SK-N-SH (cell line): ENCODE results near the gene ZNF319. TPM values are rescaled to one million over a fixed set of nuclear protein-coding genes. Genes with fewer than 3 reads are reported as not detected.

ENCODE experiments used
- CTCF ChIA-PET: fragments of 300-600, 350-600 bp; formaldehyde crosslinking; extraction: SDS; loops from one replicate; lab custom pipeline; 2021; lab: Yijun Ruan, JAX
- POLR2A ChIA-PET: fragments of 350-600 bp; sonication (Branson Sonifier 250); formaldehyde crosslinking; extraction: SDS; loops from one replicate; lab custom pipeline; 2020; ENCODE audit warnings: antibody characterized with exemption, inconsistent platforms; lab: Yijun Ruan, JAX
- DNase-seq: peaks from one replicate; pipeline ENCODE4 v3.0.0; 2012
- H2AFZ ChIP-seq: fragments of 200-600 bp; sonication (generic); 2 replicates; pipeline ENCODE4 v1.8.1; 2016; ENCODE audit warnings: antibody characterized with exemption, mild to moderate bottlenecking, low read depth
- H3F3A ChIP-seq: fragments of 200-600 bp; sonication (generic); replicated peaks from 2 replicates; pipeline ENCODE3; 2016; ENCODE audit warnings: antibody characterized with exemption, mild to moderate bottlenecking; ENCODE audit not compliant: insufficient read depth
- H3K27ac ChIP-seq, 2 experiments: fragments of 200-500 bp in 1 of 2; fragments of 200-600 bp in 1 of 2; sonication (Bioruptor generic) in 1 of 2; sonication (generic), shearing (Covaris generic) in 1 of 2; 2 replicates each; pipeline versions ENCODE4 v1.5.1 to v1.6.1; 2014 to 2016; ENCODE audit warnings: low read depth in 2 of 2, inconsistent platforms in 1 of 2, low read length in 1 of 2, mild to moderate bottlenecking in 1 of 2, mixed read lengths in 1 of 2
- H3K27me3 ChIP-seq: fragments of 200-600 bp; sonication (generic), shearing (Covaris generic); 2 replicates; pipeline ENCODE4 v1.6.1; 2016; ENCODE audit warnings: mixed run types; ENCODE audit not compliant: insufficient read depth
- H3K36me3 ChIP-seq, 2 experiments: fragments of 200-500 bp in 1 of 2; fragments of 200-600 bp in 1 of 2; sonication (Bioruptor generic) in 1 of 2; sonication (generic) in 1 of 2; replicated peaks in 1 of 2; 2 replicates each; pipeline versions ENCODE3 to v1.5.1; 2014 to 2016; ENCODE audit warnings: low read length in 1 of 2, mild to moderate bottlenecking in 1 of 2; ENCODE audit not compliant: insufficient read depth in 2 of 2, control insufficient read depth in 1 of 2
- H3K4me1 ChIP-seq, 2 experiments: fragments of 200-500 bp in 1 of 2; fragments of 200-600 bp in 1 of 2; sonication (Bioruptor generic) in 1 of 2; sonication (generic), shearing (Covaris generic) in 1 of 2; 2 replicates each; pipeline versions ENCODE4 v1.5.1 to v1.6.1; 2014 to 2016; ENCODE audit warnings: low read depth in 1 of 2, low read length in 1 of 2, mixed run types in 1 of 2; ENCODE audit not compliant: insufficient read depth in 2 of 2, control insufficient read depth in 1 of 2
- H3K4me2 ChIP-seq: fragments of 200-600 bp; sonication (generic), shearing (Covaris generic); 2 replicates; pipeline ENCODE4 v1.6.1; 2017; ENCODE audit warnings: mixed run types
- H3K4me3 ChIP-seq, 2 experiments: fragments of 200-500 bp in 1 of 2; fragments of 200-600 bp in 1 of 2; sonication (Bioruptor generic) in 1 of 2; sonication (generic), shearing (Covaris generic) in 1 of 2; 2 replicates each; pipeline versions ENCODE4 v1.5.1 to v1.8.1; 2014 to 2016; ENCODE audit warnings: low read depth in 2 of 2, inconsistent platforms in 1 of 2, low read length in 1 of 2, mild to moderate bottlenecking in 1 of 2, mixed read lengths in 1 of 2, moderate library complexity in 1 of 2
- H3K79me2 ChIP-seq: fragments of 200-600 bp; sonication (generic); 2 replicates; pipeline ENCODE4 v1.8.1; 2017; ENCODE audit warnings: mild to moderate bottlenecking; ENCODE audit not compliant: insufficient read depth
- H3K9ac ChIP-seq: fragments of 200-600 bp; sonication (generic); 2 replicates; pipeline ENCODE4 v1.6.1; 2017; ENCODE audit warnings: mixed run types
- H3K9me2 ChIP-seq: fragments of 200-600 bp; sonication (generic); 2 replicates; pipeline ENCODE4 v1.6.1; 2017; ENCODE audit warnings: mixed run types
- H3K9me3 ChIP-seq: fragments of 200-600 bp; sonication (generic); 2 replicates; pipeline ENCODE4 v1.6.1; 2017; ENCODE audit warnings: mixed run types, mild to moderate bottlenecking, moderate library complexity
- H4K20me1 ChIP-seq: fragments of 200-600 bp; sonication (generic); 2 replicates; pipeline ENCODE4 v1.6.1; 2017; ENCODE audit warnings: mild to moderate bottlenecking, mixed run types; ENCODE audit not compliant: insufficient read depth
- EP300 ChIP-seq, 2 experiments: IDR thresholded peaks; 2 replicates each; pipeline versions ENCODE4 v1.4.0 to v1.6.1; 2012; ENCODE audit warnings: borderline replicate concordance in 1 of 2, low read depth in 1 of 2, low read length in 1 of 2
- FOSL2 ChIP-seq: IDR thresholded peaks from 2 replicates; pipeline ENCODE4 v1.4.0; 2012; ENCODE audit warnings: low read depth, mild to moderate bottlenecking, moderate library complexity, borderline replicate concordance
- FOXM1 ChIP-seq: IDR thresholded peaks from 2 replicates; pipeline ENCODE4 v1.4.0; 2012; ENCODE audit warnings: low read depth, mild to moderate bottlenecking
- GABPA ChIP-seq: IDR thresholded peaks from 2 replicates; pipeline ENCODE4 v1.4.0; 2012; ENCODE audit warnings: low read depth, mild to moderate bottlenecking
- GATA2 ChIP-seq: sonication (generic); formaldehyde crosslinking; IDR thresholded peaks from 2 replicates; pipeline ENCODE4 v1.5.0; 2020; ENCODE audit warnings: mild to moderate bottlenecking, missing genetic modification reagents
- NFIC ChIP-seq: IDR thresholded peaks from 2 replicates; pipeline ENCODE4 v1.4.0; 2012; ENCODE audit warnings: borderline replicate concordance
- NRF1 ChIP-seq: IDR thresholded peaks from 2 replicates; pipeline ENCODE4 v1.6.1; 2012; ENCODE audit warnings: low read depth, mild to moderate bottlenecking, low read length
- POLR2AphosphoS5 ChIP-seq: IDR thresholded peaks from 2 replicates; pipeline ENCODE4 v1.6.1; 2012; ENCODE audit warnings: low read depth, low read length
- RCOR1 ChIP-seq: fragments of 150-350 bp; IDR thresholded peaks from 2 replicates; pipeline ENCODE4 v1.6.1; 2017; ENCODE audit warnings: antibody characterized with exemption, low read length
- RFX5 ChIP-seq: IDR thresholded peaks from 2 replicates; pipeline ENCODE4 v1.6.1; 2012; ENCODE audit warnings: mild to moderate bottlenecking, improper control_type of control experiment, low read length
- SIN3A ChIP-seq: IDR thresholded peaks from 2 replicates; pipeline ENCODE4 v1.6.1; 2012; ENCODE audit warnings: low read depth, mild to moderate bottlenecking, low read length, moderate library complexity, borderline replicate concordance
- TCF12 ChIP-seq: IDR thresholded peaks from 2 replicates; pipeline ENCODE4 v1.4.0; 2012
- TEAD4 ChIP-seq: IDR thresholded peaks from 2 replicates; pipeline ENCODE4 v1.4.0; 2012; ENCODE audit warnings: mild to moderate bottlenecking, borderline replicate concordance; ENCODE audit not compliant: insufficient read depth
- WGBS: methylation state at CpG from one replicate; pipeline ENCODE4 v1.1.6; 2017; ENCODE audit warnings: low lambda C conversion rate; 5-methylcytosine and 5-hydroxymethylcytosine counted together
- polyA plus RNA-seq, 3 experiments: library from polyadenylated mRNA; depleted of rRNA; stranded (reverse); fragments of >200 nt; gene quantifications; 2 replicates each; pipeline ENCODE4 v1.2.3, GENCODE V29; 2012
- TF ChIP-seq, protein P1 (sequence below): IDR thresholded peaks from 2 replicates; pipeline ENCODE4 v1.4.0; 2012; ENCODE audit warnings: low read depth, borderline replicate concordance
- TF ChIP-seq, protein P2 (sequence below): fragments of 150-350 bp; IDR thresholded peaks from 2 replicates; pipeline ENCODE4 v1.6.1; 2016; ENCODE audit warnings: mild to moderate bottlenecking, low read depth, low read length

Gene ZNF319
- polyA plus RNA-seq, 1 of the 3 experiments (the other 2 are of a cell fraction), result 7.6 TPM

DNA sequence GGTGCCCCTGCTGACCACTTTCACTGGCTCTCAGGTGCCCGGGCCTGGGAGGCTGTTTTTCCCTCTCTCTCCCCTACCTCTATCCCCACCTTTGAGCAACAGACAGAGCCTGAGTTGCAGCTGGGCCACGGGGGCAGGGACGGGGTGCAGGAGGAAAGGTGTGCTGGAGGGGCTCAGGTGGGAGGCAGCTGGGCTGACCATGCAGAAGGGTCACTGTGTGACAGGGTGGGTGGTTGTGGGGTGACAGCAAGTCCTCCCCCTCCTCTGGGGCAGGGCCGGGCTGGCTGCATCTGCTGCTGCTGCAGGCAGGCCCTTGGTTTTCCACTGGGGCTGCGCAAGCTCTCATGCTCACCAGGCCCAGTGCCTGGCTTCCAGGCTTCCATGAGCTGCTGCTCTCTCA, 6.6 kb downstream of the ZNF319 start (continued):
- TF ChIP-seq RCOR1, result no peak

DNA sequence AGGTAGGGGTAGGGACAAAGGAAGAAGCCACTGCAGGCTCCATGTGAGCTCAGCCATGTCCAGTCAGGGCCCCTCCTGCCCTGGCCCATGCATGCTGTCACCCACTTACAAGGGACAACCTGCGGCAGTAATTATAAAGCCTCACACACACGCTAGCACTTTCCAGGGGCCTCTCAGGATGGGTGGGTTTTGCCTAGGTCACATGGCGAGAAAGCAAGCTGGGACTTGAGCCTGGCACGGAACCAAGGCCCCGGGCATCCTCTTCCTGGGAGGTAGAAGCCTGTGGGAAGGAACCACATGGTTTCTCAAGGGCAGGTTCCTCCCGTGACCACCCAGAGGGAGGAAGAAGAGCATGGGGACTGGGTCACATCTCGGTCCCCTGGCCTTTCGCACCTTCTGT, 7.0 kb downstream of the ZNF319 start:
- 75% methylated on average over 4 of the region's 8 CpGs for WGBS
- Histone ChIP-seq H3K4me3 (no peak overlapping the region), H3K4me1 (peaks cover 0 to 6% of the 10 kb centered on the region in 2 experiments; a peak in 1 of 4 replicates), H4K20me1 (no peaks in the 10 kb centered on the region), H3K27ac (no peak overlapping the region), H3K9me2 (no peaks in the 10 kb centered on the region), H3F3A (no peaks in the 10 kb centered on the region), H3K9ac (no peak overlapping the region), H3K9me3 (no peaks in the 10 kb centered on the region), H3K27me3 (no peaks in the 10 kb centered on the region)
- CTCF ChIA-PET, result interaction anchor here (1.0 to 1.6 kb wide), 2 partner anchors 93 to 236 kb away, joined by 4 read pairs; no protein-coding TSS in a partner anchor
- no peak for DNase-seq
- TF ChIP-seq SIN3A (no peak), FOXM1 (no peak), TCF12 (no peak)
- TF ChIP-seq, protein P1, sequence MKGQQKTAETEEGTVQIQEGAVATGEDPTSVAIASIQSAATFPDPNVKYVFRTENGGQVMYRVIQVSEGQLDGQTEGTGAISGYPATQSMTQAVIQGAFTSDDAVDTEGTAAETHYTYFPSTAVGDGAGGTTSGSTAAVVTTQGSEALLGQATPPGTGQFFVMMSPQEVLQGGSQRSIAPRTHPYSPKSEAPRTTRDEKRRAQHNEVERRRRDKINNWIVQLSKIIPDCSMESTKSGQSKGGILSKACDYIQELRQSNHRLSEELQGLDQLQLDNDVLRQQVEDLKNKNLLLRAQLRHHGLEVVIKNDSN, result no peak
- TF ChIP-seq, all 33 proteins: peak for 0
- peaks cover 0 to 35% of the 10 kb centered on the region in 2 experiments for H3K36me3 ChIP-seq
- H3K4me2 ChIP-seq, result no peak overlapping the region
- peaks cover 3% of the 10 kb centered on the region; the same call in 1 of the 2 replicates for H3K79me2 ChIP-seq
- no peak overlapping the region for H2AFZ ChIP-seq
- POLR2A ChIA-PET, result no interaction called here

DNA sequence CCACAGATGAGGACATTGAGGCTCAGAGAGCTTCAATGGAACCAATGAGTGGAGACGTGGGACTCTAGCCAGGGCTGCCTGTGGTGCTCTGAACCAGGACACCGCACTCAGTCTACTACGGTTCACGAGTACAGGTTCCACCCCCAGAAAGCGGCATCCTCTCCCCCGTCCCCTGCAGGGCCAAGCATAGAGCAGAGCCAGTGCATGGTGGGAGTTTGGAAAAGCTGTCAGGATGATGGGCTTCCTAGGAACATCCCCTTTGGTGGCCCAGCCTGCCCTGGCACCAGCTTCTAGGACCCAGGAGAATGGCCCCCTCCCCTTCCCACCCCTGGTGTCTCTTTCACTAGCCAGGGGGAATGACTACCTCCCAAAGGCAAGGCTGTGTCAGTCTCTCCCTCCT, 8.4 kb downstream of the ZNF319 start:
- no peaks in the 10 kb centered on the region for H3K79me2 ChIP-seq
- peaks cover 0 to 25% of the 10 kb centered on the region in 2 experiments for H3K36me3 ChIP-seq
- 98% methylated on average over 6 of the region's 6 CpGs for WGBS
- no peak overlapping the region for H2AFZ ChIP-seq
- no peaks in the 10 kb centered on the region for H3K27me3 ChIP-seq
- no peak for DNase-seq
- TF ChIP-seq GATA2, result no peak
- no peak overlapping the region for H3K9ac ChIP-seq
- H3K9me2 ChIP-seq, result no peaks in the 10 kb centered on the region
- ChIA-PET CTCF (interaction anchor here (1.2 to 3.3 kb wide), 3 partner anchors 8 to 92 kb away, joined by 4 to 18 read pairs (median 5); partner anchors contain the start of genes USB1 and ZNF319), POLR2A (no interaction called here)
- no peaks in the 10 kb centered on the region for H3K9me3 ChIP-seq
- H3K4me3 ChIP-seq, result no peak overlapping the region
- H3K27ac ChIP-seq, result no peak overlapping the region
- H3F3A ChIP-seq, result no peaks in the 10 kb centered on the region
- H3K4me2 ChIP-seq, result no peak overlapping the region
- peaks cover 0 to 6% of the 10 kb centered on the region in 2 experiments; a peak in 1 of 4 replicates for H3K4me1 ChIP-seq
- no peaks in the 10 kb centered on the region for H4K20me1 ChIP-seq

DNA sequence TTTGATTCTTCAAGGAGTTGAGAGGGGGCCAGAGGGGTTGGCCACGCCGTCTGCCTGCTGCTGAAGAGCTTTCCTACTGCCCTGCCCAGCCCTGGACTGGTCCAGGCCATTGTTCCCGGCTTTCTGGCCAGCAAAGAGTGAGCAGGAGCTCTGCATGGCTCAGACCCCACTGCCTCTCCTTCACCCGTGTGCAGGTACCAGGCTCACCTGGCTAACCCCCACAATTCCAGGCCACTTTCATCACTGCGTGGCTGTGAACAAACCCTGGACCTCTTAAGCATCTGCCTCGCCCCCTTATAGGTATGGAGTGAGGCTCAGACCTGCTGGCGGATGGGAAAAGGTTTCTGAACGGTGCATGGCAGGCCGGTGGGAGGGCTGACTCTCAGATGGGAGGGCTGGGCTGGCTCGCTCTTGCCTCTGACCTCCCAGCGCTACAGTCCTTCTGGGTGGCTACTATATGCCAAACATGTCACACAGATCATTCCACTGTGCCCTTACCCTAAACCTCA, 8.9 kb downstream of the ZNF319 start:
- no peak overlapping the region for H3K4me2 ChIP-seq
- H2AFZ ChIP-seq, result no peak overlapping the region
- H3K9ac ChIP-seq, result no peak overlapping the region
- peaks cover 0 to 6% of the 10 kb centered on the region in 2 experiments; a peak in 1 of 4 replicates for H3K4me1 ChIP-seq
- H3K27me3 ChIP-seq, result no peaks in the 10 kb centered on the region
- 92% methylated on average over 5 of the region's 11 CpGs for WGBS
- H3K4me3 ChIP-seq, result no peak overlapping the region
- no peak for DNase-seq
- no peaks in the 10 kb centered on the region for H3K9me2 ChIP-seq
- no peaks in the 10 kb centered on the region for H4K20me1 ChIP-seq
- H3K79me2 ChIP-seq, result no peaks in the 10 kb centered on the region
- H3F3A ChIP-seq, result no peaks in the 10 kb centered on the region
- no peak overlapping the region for H3K27ac ChIP-seq
- H3K36me3 ChIP-seq, result peaks cover 0 to 20% of the 10 kb centered on the region in 2 experiments
- ChIA-PET CTCF (interaction anchor here (0.6 to 3.3 kb wide), 2 partner anchors 9 to 213 kb away, joined by 3 to 18 read pairs; partner anchors contain the start of genes USB1 and ZNF319), POLR2A (no interaction called here)
- H3K9me3 ChIP-seq, result no peaks in the 10 kb centered on the region
- no peak for TF ChIP-seq RFX5
- TF ChIP-seq, protein P1, result no peak
- no peak for TF ChIP-seq GABPA
- TF ChIP-seq TCF12, result no peak
- TF ChIP-seq POLR2AphosphoS5, result no peak
- no peak for TF ChIP-seq RCOR1
- no peak for TF ChIP-seq FOSL2
- no peak for TF ChIP-seq FOXM1
- TF ChIP-seq, protein P2, sequence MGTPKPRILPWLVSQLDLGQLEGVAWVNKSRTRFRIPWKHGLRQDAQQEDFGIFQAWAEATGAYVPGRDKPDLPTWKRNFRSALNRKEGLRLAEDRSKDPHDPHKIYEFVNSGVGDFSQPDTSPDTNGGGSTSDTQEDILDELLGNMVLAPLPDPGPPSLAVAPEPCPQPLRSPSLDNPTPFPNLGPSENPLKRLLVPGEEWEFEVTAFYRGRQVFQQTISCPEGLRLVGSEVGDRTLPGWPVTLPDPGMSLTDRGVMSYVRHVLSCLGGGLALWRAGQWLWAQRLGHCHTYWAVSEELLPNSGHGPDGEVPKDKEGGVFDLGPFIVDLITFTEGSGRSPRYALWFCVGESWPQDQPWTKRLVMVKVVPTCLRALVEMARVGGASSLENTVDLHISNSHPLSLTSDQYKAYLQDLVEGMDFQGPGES, result no peak
- TF ChIP-seq NRF1, result no peak
- TF ChIP-seq EP300 (IDR thresholded peaks at IDR 0.05; ENCODE audit: borderline replicate concordance in 1 of 2, low read depth in 1 of 2, low read length in 1 of 2), result no peak
- TF ChIP-seq TEAD4, result no peak
- TF ChIP-seq NFIC, result no peak
